SU-DHL-6 (cell line): Measurements from ENCODE around the gene TUNAR.

Experiments used
- CTCF ChIP-seq: fragments of 200-600 bp; sonication (generic); IDR thresholded peaks from one replicate; pipeline ENCODE4 v1.5.1; 2017; ENCODE audit warnings: antibody characterized with exemption, mild to moderate bottlenecking, low read length, moderate library complexity; ENCODE audit not compliant: insufficient read depth, poor library complexity, severe bottlenecking
- EZH2phosphoT487 ChIP-seq: fragments of 200-600 bp; sonication (generic), shearing (Covaris generic); conservative IDR thresholded peaks from 2 replicates; pipeline ENCODE4 v1.6.1; 2018; ENCODE audit warnings: mild to moderate bottlenecking, antibody characterized with exemption, low read length, moderate library complexity, mixed read lengths

DNA sequence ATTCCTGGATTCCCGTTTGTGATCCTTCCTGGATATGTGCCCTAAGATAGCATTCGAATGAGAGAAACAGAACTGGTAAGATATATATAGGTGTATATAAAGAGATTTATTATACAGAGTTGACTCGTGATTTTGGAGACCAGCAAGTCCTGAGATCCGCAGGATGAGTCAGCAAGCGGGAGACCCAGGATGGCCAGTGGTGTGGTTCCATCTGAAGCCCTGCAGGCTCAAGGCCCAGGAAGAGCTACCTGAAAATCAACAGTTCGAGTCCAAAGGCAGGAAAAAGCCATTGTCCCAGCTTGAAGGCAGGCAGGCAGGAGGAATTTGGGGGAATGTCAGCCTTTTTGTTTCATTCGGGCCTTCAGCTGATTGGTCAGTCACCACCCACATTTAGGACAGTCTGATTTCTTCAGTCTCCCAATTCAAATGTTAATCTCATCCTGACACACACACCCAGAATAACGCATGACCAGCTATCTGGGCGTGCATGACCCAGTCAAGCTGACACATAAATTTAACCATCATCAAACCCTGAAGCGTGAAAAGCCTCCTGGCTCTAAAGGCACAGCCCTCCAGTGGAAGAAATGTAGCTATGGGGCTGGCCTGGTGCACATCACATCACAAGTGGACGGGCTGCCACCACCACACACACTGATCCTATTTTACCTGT is 44.3 kb downstream of the TUNAR start:
- TF ChIP-seq CTCF (no peak), EZH2phosphoT487 (no peak)
